WTC11 (cell line): ENCODE data around the gene SPDEF. TPM values are rescaled to one million over a fixed set of nuclear protein-coding genes. Genes with fewer than 3 reads are reported as not detected.

Experiments used
- CDX4 ChIP-seq: fragments of 250-450 bp; sonication (Bioruptor Pico); IDR thresholded peaks from 2 replicates; pipeline ENCODE4 v1.9.0; 2021; ENCODE audit warnings: moderate library complexity, mild to moderate bottlenecking, inconsistent platforms, borderline replicate concordance
- FOXJ3 ChIP-seq: sonication (generic); formaldehyde crosslinking; IDR thresholded peaks from 2 replicates; pipeline ENCODE4 v1.9.0; 2021; ENCODE audit warnings: missing genetic modification reagents, mild to moderate bottlenecking, borderline replicate concordance
- HMGA2 ChIP-seq: fragments of 250-450 bp; sonication (Bioruptor Pico); IDR thresholded peaks from 2 replicates; pipeline ENCODE4 v1.4.0; 2021; ENCODE audit warnings: mild to moderate bottlenecking, moderate library complexity
- MLX ChIP-seq: sonication (generic); formaldehyde crosslinking; IDR thresholded peaks from 2 replicates; pipeline ENCODE4 v1.8.1; 2023; ENCODE audit warnings: mild to moderate bottlenecking, missing genetic modification reagents, moderate library complexity
- NFE2L1 ChIP-seq: sonication (generic); formaldehyde crosslinking; IDR thresholded peaks from 2 replicates; pipeline ENCODE4 v1.8.1; 2023; ENCODE audit warnings: missing genetic modification reagents
- PRRX2 ChIP-seq: fragments of 250-450 bp; sonication (Bioruptor Pico); IDR thresholded peaks from 2 replicates; pipeline ENCODE4 v1.8.0; 2021; ENCODE audit warnings: mild to moderate bottlenecking
- SP1 ChIP-seq: sonication (generic); formaldehyde crosslinking; conservative IDR thresholded peaks from 2 replicates; pipeline ENCODE4 v1.8.1; 2022; ENCODE audit warnings: missing genetic modification reagents
- TEAD1 ChIP-seq: sonication (generic); formaldehyde crosslinking; IDR thresholded peaks from 2 replicates; pipeline ENCODE4 v1.8.0; 2022; ENCODE audit warnings: mild to moderate bottlenecking, missing genetic modification reagents
- USF1 ChIP-seq: sonication (generic); formaldehyde crosslinking; IDR thresholded peaks from 2 replicates; pipeline ENCODE4 v1.8.0; 2022; ENCODE audit warnings: mild to moderate bottlenecking, missing genetic modification reagents
- ZNF121 ChIP-seq: sonication (generic); formaldehyde crosslinking; IDR thresholded peaks from 2 replicates; pipeline ENCODE4 v1.8.0; 2023; ENCODE audit warnings: missing genetic modification reagents
- ZNF281 ChIP-seq: sonication (generic); formaldehyde crosslinking; IDR thresholded peaks from 2 replicates; pipeline ENCODE4 v1.8.0; 2023; ENCODE audit warnings: mild to moderate bottlenecking, missing genetic modification reagents
- ZNF423 ChIP-seq: fragments of 250-450 bp; sonication (Bioruptor Pico); IDR thresholded peaks from 2 replicates; pipeline ENCODE4 v2.1.2; 2022; ENCODE audit warnings: mild to moderate bottlenecking, moderate library complexity
- total RNA-seq: library from RNA; stranded (reverse); gene quantifications from 3 replicates; pipeline ENCODE4 v1.2.3, GENCODE V29; 2021
- TF ChIP-seq, protein P1 (sequence below): sonication (generic); formaldehyde crosslinking; IDR thresholded peaks from 2 replicates; pipeline ENCODE4 v1.8.0; 2022; ENCODE audit warnings: mild to moderate bottlenecking, missing genetic modification reagents
- TF ChIP-seq, protein P2 (sequence below): fragments of 250-450 bp; sonication (Bioruptor Pico); conservative IDR thresholded peaks from 2 replicates; pipeline ENCODE4 v1.9.0; 2021; ENCODE audit warnings: mild to moderate bottlenecking
- TF ChIP-seq, protein P3 (sequence below): fragments of 200-600 bp; IDR thresholded peaks from 2 replicates; pipeline ENCODE4 v1.8.0; 2022; ENCODE audit warnings: antibody characterized with exemption

The SPDEF gene
- total RNA-seq, 1 experiment from 2014 or later = 0.72 TPM

DNA sequence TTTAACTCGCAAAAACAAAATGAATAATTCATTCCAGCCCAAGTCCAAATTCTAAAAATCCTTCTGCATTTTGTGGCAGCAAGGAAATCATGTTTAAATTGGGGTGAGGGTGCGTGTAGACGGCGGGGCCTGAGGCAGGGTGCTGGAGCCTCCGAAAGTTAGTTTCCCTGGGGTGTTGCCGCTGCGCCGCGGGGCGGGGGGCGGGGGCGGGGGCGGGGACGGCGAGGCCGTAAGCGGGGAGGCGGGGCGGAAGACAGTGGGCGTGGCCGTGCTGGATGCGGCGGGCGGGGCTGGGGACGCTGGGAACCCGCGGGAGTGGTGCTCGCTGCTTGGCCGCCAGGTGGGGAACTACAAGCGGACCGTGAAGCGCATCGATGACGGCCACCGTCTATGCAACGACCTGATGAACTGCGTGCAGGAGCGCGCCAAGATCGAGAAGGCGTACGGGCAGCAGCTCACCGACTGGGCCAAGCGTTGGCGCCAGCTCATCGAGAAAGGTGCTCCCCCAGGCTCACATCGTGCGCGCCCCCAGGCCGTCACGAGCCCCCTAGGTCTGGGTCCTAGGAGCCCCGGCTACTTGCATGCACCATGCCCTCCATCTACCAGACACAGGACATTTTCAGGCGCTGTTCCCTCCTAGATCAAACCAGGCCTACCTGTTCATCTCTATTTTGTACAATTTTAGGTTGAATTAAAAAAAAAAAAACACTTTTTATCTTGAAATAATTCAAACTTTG, 29.0 kb downstream of the SPDEF start (continued):
- TF ChIP-seq ZNF281 (CRISPR knock-in tag) (peak; percentile 17; the same call in 1 of the 2 replicates), SP1 (CRISPR knock-in tag) (peak; percentile 94), HMGA2 (CRISPR knock-in tag) (no peak), NFE2L1 (CRISPR knock-in tag) (peak; percentile 66; the same call in 1 of the 2 replicates), ZNF423 (CRISPR knock-in tag) (0 out of 2 replicates have a peak, but pooled peaks have one; percentile 2), FOXJ3 (CRISPR knock-in tag) (no peak), TEAD1 (CRISPR knock-in tag) (peak; percentile 26; the same call in 1 of the 2 replicates), USF1 (CRISPR knock-in tag) (no peak), MLX (CRISPR knock-in tag) (no peak), PRRX2 (no peak), CDX4 (CRISPR knock-in tag) (no peak), ZNF121 (CRISPR knock-in tag) (no peak)
- TF ChIP-seq, protein P1, sequence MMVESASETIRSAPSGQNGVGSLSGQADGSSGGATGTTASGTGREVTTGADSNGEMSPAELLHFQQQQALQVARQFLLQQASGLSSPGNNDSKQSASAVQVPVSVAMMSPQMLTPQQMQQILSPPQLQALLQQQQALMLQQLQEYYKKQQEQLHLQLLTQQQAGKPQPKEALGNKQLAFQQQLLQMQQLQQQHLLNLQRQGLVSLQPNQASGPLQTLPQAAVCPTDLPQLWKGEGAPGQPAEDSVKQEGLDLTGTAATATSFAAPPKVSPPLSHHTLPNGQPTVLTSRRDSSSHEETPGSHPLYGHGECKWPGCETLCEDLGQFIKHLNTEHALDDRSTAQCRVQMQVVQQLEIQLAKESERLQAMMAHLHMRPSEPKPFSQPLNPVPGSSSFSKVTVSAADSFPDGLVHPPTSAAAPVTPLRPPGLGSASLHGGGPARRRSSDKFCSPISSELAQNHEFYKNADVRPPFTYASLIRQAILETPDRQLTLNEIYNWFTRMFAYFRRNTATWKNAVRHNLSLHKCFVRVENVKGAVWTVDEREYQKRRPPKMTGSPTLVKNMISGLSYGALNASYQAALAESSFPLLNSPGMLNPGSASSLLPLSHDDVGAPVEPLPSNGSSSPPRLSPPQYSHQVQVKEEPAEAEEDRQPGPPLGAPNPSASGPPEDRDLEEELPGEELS (CRISPR knock-in tag) = 0 out of 2 replicates have a peak, but pooled peaks have one; percentile 51
- TF ChIP-seq, protein P2, sequence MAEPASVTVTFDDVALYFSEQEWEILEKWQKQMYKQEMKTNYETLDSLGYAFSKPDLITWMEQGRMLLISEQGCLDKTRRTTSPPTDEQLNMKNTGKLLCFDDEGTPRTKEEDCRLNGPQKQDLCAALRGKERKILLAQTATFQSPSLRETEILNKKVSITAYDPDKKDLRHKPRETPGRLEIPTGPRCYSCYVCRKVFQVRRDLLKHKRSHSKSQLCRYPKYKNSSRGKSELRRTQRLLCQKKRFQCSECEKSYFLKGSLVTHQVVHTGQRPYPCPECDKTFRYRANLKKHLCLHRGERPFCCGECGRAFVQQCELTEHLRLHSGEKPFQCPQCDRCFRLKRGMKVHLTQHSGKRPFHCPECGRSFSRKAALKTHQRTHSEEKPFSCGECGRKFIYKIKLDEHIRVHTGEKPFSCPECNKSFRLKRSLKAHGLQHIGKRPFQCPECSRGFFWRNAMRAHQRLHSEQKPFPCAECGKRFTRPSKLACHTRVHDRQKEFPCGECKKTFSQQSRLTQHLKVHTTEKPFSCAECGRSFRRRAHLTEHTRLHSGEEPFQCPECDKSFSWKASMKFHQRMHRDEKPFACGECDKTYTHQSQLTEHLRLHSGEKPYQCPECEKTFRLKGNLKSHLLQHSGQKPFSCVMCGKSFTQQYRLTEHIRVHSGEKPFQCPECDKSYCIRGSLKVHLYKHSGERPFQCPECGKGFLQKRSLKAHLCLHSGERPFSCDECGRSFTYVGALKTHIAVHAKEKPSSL (CRISPR knock-in tag) = no peak
- TF ChIP-seq, protein P3, sequence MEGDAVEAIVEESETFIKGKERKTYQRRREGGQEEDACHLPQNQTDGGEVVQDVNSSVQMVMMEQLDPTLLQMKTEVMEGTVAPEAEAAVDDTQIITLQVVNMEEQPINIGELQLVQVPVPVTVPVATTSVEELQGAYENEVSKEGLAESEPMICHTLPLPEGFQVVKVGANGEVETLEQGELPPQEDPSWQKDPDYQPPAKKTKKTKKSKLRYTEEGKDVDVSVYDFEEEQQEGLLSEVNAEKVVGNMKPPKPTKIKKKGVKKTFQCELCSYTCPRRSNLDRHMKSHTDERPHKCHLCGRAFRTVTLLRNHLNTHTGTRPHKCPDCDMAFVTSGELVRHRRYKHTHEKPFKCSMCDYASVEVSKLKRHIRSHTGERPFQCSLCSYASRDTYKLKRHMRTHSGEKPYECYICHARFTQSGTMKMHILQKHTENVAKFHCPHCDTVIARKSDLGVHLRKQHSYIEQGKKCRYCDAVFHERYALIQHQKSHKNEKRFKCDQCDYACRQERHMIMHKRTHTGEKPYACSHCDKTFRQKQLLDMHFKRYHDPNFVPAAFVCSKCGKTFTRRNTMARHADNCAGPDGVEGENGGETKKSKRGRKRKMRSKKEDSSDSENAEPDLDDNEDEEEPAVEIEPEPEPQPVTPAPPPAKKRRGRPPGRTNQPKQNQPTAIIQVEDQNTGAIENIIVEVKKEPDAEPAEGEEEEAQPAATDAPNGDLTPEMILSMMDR = peak; percentile 52
